Vagina (tissue), 2 donors: Measurements from ENCODE around the gene ESYT1.

ENCODE experiments used
- CTCF ChIP-seq, 3 experiments: fragments of 450-650 bp in 2 of 3; fragments of 200-600 bp in 1 of 3; sonication (generic) in 1 of 3; IDR thresholded peaks; one replicate each; pipeline ENCODE4 v1.5.1; 2017 to 2019; ENCODE audit warnings: antibody characterized with exemption in 3 of 3, mild to moderate bottlenecking in 2 of 3, moderate library complexity in 2 of 3
- POLR2A ChIP-seq, 2 donors: fragments of 450-650 bp; IDR thresholded peaks; one replicate each; pipeline ENCODE4 v1.6.1; 2017; ENCODE audit warnings: antibody characterized with exemption in 2 of 2, mild to moderate bottlenecking in 2 of 2, moderate library complexity in 2 of 2

- TF ChIP-seq CTCF (IDR thresholded peaks at IDR 0.05), result no peak
- no peak for TF ChIP-seq POLR2A (IDR thresholded peaks at IDR 0.05)
These were observed 14.1 kb downstream of the ESYT1 start for GRCh38 chr12:56141946-56142784.
